ENCODE results near the gene SLC25A10. TPM values are rescaled to one million over a fixed set of nuclear protein-coding genes. Genes with fewer than 3 reads are reported as not detected.
"Not testable (repeated sequence)": the region's sequence is repeated elsewhere in the genome, so short reads cannot be mapped to it uniquely, and the experiment has no call there.

Gene SLC25A10, protein sequence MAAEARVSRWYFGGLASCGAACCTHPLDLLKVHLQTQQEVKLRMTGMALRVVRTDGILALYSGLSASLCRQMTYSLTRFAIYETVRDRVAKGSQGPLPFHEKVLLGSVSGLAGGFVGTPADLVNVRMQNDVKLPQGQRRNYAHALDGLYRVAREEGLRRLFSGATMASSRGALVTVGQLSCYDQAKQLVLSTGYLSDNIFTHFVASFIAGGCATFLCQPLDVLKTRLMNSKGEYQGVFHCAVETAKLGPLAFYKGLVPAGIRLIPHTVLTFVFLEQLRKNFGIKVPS
- polyA plus RNA-seq (ENCODE audit: insufficient read length in 4 of 4) = 10 to 100 TPM; 12.5 to 23.3 (median 13.4) TPM

GRCh38 chr17:81711814-81712467 lies at the start of gene SLC25A10:
Gene SLC25A10 (plus strand): TSS chr17:81712284. CDS start chr17:81712427, 143 bp downstream.
- peak in 3 of 4 donors; percentile 64 to 68 (median 67) for DNase-seq (ENCODE audit: low read depth in 4 of 4, low spot score in 3 of 4)

DNA sequence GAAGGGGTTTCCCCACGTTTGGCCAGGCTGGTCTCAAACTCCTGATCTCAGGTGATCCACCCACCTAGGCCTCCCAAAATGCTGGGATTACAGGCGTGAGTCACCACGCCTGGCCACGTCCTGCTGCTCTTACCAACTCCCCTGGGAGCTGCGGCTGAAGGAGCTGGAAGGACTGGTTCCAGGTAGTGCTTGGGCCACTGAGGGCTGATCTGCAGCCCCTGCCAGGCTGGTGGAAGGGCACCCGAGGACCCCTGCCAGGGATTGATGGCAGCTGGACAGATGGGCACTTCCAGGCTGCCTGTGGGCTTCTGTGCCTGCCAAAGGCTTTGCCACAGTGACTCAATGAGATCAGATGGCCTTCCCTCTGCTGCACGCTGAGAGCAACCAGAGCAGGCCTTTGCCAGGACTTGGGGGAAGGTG lies 48.0 kb upstream of the SLC25A10 start:
- no peak for DNase-seq (ENCODE audit: low read depth in 4 of 4, low spot score in 3 of 4)

DNA sequence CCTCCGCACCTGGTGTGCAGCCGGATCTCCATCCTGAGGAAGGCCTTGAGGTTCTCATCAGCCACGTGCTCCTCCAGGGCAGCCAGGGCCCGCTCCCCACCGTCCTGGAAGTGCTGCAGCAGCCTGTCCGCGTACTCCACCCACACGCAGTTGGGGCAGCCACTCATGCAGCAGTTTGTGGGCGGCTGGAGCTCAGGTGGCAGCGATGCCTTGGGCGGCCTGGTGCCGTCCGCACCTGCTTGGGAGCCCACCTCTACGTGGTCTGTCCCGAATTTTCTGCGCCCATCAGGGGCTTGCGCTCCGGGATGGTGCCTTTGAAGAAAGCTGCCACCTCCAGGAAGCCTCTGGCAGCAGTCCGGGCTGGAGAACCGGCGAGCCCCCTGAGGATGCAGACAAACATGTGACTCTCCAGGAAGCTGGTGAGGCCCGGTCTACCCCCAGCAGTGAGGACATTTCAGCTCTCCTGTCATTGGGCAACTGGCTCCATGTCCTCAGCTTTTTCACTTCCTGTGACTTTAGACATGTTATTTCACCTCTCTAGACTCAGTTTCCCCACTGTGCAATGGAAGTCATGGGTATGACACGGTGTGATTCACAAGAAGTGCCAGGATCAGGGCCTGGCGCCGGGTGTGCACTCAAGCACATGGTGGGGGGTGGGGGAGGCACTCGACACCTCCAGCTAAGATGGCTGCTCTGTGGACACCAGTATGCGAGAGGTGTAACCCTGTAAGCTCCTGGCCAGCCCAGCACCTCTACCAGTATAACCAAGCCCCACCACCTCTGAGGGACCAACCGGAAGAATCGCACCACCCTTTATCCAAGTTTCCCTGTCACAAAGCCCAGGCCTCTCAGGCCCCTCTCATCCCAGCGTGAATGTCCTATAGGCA lies 46.6 kb upstream of the SLC25A10 start:
- no peak for DNase-seq (ENCODE audit: low read depth in 4 of 4, low spot score in 3 of 4)

GRCh38 chr17:81666092-81666341 lies 46.1 kb upstream of the SLC25A10 start:
- no peak for DNase-seq (ENCODE audit: low read depth in 4 of 4, low spot score in 3 of 4)

GRCh38 chr17:81666342-81667191 lies 45.5 kb upstream of the SLC25A10 start, which contains the start of the genes CCDC137 and OXLD1:
Gene CCDC137 (plus strand): TSS chr17:81666737. CDS start chr17:81666767, 30 bp downstream.
Gene OXLD1 (minus strand): TSS chr17:81666605. CDS start chr17:81666577, 28 bp downstream.
- DNase-seq (ENCODE audit: low read depth in 4 of 4, low spot score in 3 of 4) = peak; percentile 89 to 92 (median 91)

GRCh38 chr17:81667754-81668153 lies 44.3 kb upstream of the SLC25A10 start:
- DNase-seq (ENCODE audit: low read depth in 4 of 4, low spot score in 3 of 4) = no peak

- no peak for DNase-seq (ENCODE audit: low read depth in 4 of 4, low spot score in 3 of 4)
Measured at GRCh38 chr17:81672504-81672903, 39.6 kb upstream of the SLC25A10 start.

DNA sequence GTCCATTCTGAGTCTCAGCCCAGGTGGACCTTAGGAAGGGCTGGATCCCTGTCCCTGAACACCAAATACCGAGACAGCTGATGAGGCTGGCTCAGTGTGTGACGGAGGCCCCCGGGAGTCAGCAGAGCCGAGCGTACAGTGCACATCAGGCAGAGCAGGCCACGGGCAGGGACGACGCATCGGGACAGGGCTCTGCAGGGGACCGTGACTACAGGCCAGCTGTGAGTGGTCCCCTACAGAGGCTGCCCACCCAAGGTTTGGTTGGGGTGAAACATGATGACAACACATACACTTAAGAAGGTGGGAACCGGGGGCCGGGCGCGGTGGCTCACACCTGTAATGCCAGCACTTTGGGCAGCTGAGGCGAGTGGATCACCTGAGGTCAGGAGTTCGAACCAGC lies 39.1 kb upstream of the SLC25A10 start:
- DNase-seq (ENCODE audit: low read depth in 4 of 4, low spot score in 3 of 4) = no peak

DNA sequence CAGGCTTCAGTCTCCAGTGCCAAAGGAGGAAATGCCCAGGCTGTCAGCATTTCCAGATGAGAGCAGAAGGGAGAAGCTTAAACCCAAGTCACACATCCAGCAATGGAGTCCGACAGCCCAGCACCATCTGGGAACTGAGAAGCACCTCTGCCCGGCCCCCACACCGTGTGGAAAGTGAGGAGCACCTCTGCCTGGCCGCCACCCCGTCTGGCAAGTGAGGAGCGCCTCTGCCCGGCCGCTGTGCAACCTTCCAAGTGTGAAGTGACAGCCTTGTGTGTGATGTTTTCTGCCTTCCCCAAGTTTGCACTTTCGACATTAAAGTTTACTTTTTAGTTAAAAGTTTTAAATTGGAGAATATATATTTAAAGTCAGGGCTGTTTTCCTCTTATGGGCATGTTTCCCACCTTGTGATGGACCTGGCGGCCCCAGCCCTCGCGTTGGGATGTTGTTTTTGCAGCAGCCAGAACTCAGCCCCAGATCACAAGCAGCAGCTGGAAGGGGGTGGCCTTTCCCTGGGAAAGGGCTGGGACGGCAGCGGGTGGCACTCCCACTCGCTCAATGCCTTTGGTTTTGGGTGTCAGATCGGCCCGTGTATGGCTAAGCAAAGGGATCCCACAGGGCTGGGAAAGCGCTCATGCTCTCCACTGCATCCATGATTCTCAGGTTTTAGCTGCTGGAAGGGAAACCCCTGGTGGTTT lies 38.4 kb upstream of the SLC25A10 start:
- no peak for DNase-seq (ENCODE audit: low read depth in 4 of 4, low spot score in 3 of 4)

DNA sequence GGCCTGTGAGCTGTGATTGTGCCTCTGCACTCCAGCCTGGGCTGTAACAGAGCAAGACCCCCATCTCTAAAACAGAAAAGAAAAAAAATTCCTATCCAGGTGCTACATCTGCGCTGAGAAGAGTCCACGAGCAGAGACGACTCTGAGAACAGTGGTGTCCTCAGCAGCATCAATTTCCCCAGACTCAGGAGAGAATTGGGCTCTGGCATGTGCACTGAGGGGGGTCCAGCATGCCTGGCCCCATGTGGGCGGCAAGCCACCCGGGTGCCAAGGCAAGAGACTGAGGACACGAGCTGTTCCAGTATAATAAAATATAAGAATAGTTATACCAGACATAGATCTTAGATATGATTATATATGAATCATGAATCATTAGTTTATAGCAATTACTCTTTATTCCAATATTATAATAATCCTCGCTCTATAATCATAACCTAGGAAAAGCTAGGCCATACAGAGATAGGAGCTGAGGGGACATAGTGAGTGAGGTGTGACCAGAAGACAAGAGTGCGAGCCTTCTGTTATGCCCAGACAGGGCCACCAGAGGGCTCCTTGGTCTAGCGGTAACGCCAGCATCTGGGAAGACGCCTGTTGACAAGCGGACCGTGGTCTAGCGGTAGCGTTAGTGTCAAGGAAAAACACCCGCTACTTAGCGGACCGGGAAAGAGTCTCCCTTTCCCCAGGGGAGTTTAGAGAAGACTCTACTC lies 36.4 kb upstream of the SLC25A10 start:
- not testable (repeated sequence) for DNase-seq (ENCODE audit: low read depth in 4 of 4, low spot score in 3 of 4)

- no peak for DNase-seq (ENCODE audit: low read depth in 4 of 4, low spot score in 3 of 4)
Measured at GRCh38 chr17:81676906-81677305, 35.2 kb upstream of the SLC25A10 start.

DNA sequence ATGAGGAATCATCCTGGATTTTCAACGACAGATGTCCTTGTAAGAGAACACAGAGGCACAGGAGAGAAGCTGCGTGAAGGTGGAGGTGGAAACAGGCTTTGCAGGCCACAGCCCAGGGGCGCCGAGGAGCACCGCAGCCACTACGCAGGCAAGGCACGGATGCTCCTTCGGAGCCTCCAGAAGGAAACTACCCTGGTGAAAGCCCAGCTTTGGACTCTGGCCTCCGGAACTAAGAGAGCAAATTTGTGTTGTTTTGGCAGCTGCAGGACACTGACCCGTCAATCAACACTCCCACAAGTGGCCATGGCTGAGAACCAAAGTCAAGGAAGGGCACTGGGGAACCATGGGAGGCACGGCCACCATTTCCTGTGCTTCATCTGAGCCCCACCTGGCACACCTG lies 31.9 kb upstream of the SLC25A10 start:
- no peak for DNase-seq (ENCODE audit: low read depth in 4 of 4, low spot score in 3 of 4)

- no peak for DNase-seq (ENCODE audit: low read depth in 4 of 4, low spot score in 3 of 4)
Measured at GRCh38 chr17:81681672-81682071, 30.4 kb upstream of the SLC25A10 start.

DNA sequence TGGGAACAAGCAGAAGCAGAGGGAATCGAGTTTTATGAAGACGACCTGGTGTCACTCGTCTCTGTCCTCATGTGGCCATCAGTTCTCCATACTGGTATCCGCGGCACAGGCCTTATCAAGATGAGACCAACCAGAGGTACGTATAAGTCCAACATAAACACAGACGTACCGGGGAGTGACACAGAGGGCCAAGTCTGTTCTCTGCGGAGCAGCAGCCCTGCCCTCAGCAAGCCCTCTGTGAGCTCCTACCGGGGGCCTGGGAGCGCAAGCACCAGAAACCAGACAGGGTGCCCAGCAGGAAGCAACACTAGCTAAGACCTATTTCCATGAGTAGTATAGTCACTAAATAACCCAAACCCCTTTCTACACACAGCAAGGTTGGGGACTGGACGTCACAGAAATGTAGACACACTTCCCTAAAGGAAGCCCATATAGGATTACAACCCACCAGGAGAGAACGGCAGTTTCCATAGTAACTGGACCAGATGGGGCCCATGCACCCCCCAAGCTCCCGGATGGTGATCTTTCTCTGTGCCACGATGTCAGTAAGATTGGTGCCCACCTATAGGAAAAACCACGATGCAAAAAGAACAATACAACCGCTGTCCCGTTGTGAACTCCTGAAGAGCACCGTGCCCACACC lies 29.4 kb upstream of the SLC25A10 start:
- no peak for DNase-seq (ENCODE audit: low read depth in 4 of 4, low spot score in 3 of 4)

- no peak for DNase-seq (ENCODE audit: low read depth in 4 of 4, low spot score in 3 of 4)
Measured at GRCh38 chr17:81683208-81683583, 28.9 kb upstream of the SLC25A10 start.

GRCh38 chr17:81683584-81684441 lies 28.3 kb upstream of the SLC25A10 start, which contains the start of the genes ARL16 and HGS:
Gene ARL16 (minus strand): TSS chr17:81683797. CDS start chr17:81683753, 44 bp downstream.
Gene HGS (plus strand): TSS chr17:81684011. CDS start chr17:81684067, 56 bp downstream.
- DNase-seq (ENCODE audit: low read depth in 4 of 4, low spot score in 3 of 4) = peak; percentile 97 to 99 (median 98)

DNA sequence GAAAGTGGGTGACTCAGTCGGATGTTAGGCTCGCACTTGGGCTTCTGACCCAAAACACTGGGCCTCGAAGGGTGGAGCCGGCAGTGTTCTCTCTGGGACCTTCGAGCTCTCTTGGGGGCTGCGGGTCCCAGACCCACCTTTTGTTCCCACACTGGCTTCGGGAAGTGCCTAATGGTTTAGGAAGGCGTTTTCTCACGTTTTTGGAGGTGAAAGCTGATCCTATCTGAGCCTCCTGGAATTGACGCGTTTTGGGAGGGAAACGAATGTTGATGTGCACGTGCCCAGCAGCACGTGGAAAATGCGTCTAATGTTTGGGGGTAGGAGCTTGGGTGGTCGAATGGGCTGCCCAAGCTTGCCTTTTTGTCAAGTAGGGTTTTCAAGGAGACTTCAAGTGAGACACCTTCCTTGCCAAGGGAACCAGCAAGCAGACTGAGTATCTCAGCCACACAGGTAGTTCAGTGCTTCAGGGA lies 27.6 kb upstream of the SLC25A10 start:
- DNase-seq (ENCODE audit: low read depth in 4 of 4, low spot score in 3 of 4) = no peak

All from right renal pelvis (tissue), 4 donors.